Activated CD4-positive, alpha-beta T cell treated with anti-CD3 and anti-CD28 coated beads, Interleukin-2, amount 10 ng/mL, durations not matched to agents 7 days and 5 days (primary cell): Measurements from ENCODE around the gene ASCC2. TPM values are rescaled to one million over a fixed set of nuclear protein-coding genes. Genes with fewer than 3 reads are reported as not detected.
A peak's percentile ranks its signal among the peaks of the same experiment; 100 is the strongest.
"Not testable (repeated sequence)": the region's sequence is repeated elsewhere in the genome, so short reads cannot be mapped to it uniquely, and the experiment has no call there.

Experiments
- CTCF ChIA-PET: fragments of 350-600 bp; sonication (Branson Sonifier 250); formaldehyde crosslinking; loops from one replicate; lab custom pipeline; 2021; ENCODE audit warnings: antibody characterized with exemption; lab: Charles Lee
- POLR2A ChIA-PET: fragments of 350-600 bp; sonication (Branson Sonifier 250); formaldehyde crosslinking; loops from one replicate; lab custom pipeline; 2021; ENCODE audit warnings: antibody characterized with exemption; lab: Charles Lee
- DNase-seq: peaks from one replicate; pipeline ENCODE4 v3.0.0-alpha.2; 2020
- H3K27ac Mint-ChIP-seq: one replicate; pipeline ENCODE4 v1.8.0; 2021; ENCODE audit warnings: mild to moderate bottlenecking, moderate library complexity, mixed read lengths
- H3K27me3 Mint-ChIP-seq: one replicate; pipeline ENCODE4 v1.8.0; 2021; ENCODE audit warnings: mixed read lengths
- H3K36me3 Mint-ChIP-seq: one replicate; pipeline ENCODE4 v1.8.0; 2021; ENCODE audit warnings: low read depth, mixed read lengths
- H3K4me1 Mint-ChIP-seq: one replicate; pipeline ENCODE4 v1.8.0; 2021; ENCODE audit warnings: mixed read lengths
- H3K4me3 Mint-ChIP-seq: one replicate; pipeline ENCODE4 v1.8.0; 2021; ENCODE audit warnings: mild to moderate bottlenecking, moderate library complexity, mixed read lengths
- H3K9me3 Mint-ChIP-seq: one replicate; pipeline ENCODE4 v1.8.0; 2021; ENCODE audit warnings: mixed read lengths
- total RNA-seq, 2 experiments: library from RNA; stranded (reverse); gene quantifications; one replicate each; pipeline ENCODE4 v1.2.3, GENCODE V29; 2021

The ASCC2 gene
- total RNA-seq, 2 experiments from 2014 or later, result 92.4 to 96.4 TPM

- POLR2A ChIA-PET, result no interaction called here
- Mint-ChIP-seq H3K27ac (no peak overlapping the region), H3K4me3 (no peak overlapping the region), H3K4me1 (peaks cover 7% of the 10 kb centered on the region), H3K27me3 (no peaks in the 10 kb centered on the region), H3K9me3 (no peaks in the 10 kb centered on the region), H3K36me3 (no peaks in the 10 kb centered on the region)
- no peak for DNase-seq
- CTCF ChIA-PET, result no interaction called here
These were observed 81.7 kb downstream of the ASCC2 start for GRCh38 chr22:29756341-29756740.

DNA sequence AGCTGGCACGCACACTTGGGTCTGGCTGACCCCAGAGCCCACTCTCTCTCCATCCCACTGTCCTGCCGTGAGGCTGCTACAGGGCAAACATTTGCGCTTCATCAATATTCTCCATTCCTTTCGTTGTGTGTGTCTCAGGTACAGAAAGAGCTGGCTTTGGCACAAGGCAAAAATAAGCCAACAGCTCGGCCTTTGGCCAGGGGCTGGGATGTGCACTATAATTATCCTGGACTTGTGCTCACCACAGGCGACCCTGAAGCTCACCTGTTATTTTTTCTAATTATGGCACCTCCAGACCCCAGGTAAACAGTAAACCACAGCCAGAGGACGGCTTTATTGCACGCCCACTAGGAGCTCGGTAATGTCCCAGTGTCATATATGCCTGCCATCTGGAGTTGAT, 82.2 kb downstream of the ASCC2 start:
- H3K4me3 Mint-ChIP-seq, result no peak overlapping the region
- DNase-seq, result no peak
- ChIA-PET POLR2A (no interaction called here), CTCF (interaction anchor here (0.6 kb wide), 1 partner anchor 172 kb away, joined by 5 read pairs; no protein-coding TSS in a partner anchor)
- H3K27ac Mint-ChIP-seq, result no peak overlapping the region
- no peaks in the 10 kb centered on the region for H3K9me3 Mint-ChIP-seq
- H3K4me1 Mint-ChIP-seq, result peaks cover 12% of the 10 kb centered on the region
- no peaks in the 10 kb centered on the region for H3K27me3 Mint-ChIP-seq
- H3K36me3 Mint-ChIP-seq, result no peaks in the 10 kb centered on the region

GRCh38 chr22:29754658-29755395, 83.2 kb downstream of the ASCC2 start:
- H3K4me3 Mint-ChIP-seq, H3K9me3 Mint-ChIP-seq, DNase-seq, H3K36me3 Mint-ChIP-seq, H3K27ac Mint-ChIP-seq, H3K27me3 Mint-ChIP-seq, POLR2A ChIA-PET: not testable (repeated sequence)
- CTCF ChIA-PET, result interaction anchor here (0.6 to 1.1 kb wide), 2 partner anchors 12 to 171 kb away, joined by 3 to 5 read pairs; partner anchors contain the start of gene ZMAT5
- peaks cover 21% of the 10 kb centered on the region for H3K4me1 Mint-ChIP-seq

GRCh38 chr22:29753808-29754657, 84.0 kb downstream of the ASCC2 start:
- Mint-ChIP-seq H3K4me1 (peaks cover 21% of the 10 kb centered on the region), H3K9me3 (no peaks in the 10 kb centered on the region), H3K4me3 (no peak overlapping the region), H3K36me3 (peaks cover 9% of the 10 kb centered on the region), H3K27ac (no peak overlapping the region), H3K27me3 (no peaks in the 10 kb centered on the region)
- POLR2A ChIA-PET, result no interaction called here
- DNase-seq, result no peak
- CTCF ChIA-PET, result interaction anchor here (0.8 to 1.2 kb wide), 5 partner anchors 10 to 36 kb away, joined by 3 to 4 read pairs (median 3); partner anchors contain the start of gene ZMAT5

DNA sequence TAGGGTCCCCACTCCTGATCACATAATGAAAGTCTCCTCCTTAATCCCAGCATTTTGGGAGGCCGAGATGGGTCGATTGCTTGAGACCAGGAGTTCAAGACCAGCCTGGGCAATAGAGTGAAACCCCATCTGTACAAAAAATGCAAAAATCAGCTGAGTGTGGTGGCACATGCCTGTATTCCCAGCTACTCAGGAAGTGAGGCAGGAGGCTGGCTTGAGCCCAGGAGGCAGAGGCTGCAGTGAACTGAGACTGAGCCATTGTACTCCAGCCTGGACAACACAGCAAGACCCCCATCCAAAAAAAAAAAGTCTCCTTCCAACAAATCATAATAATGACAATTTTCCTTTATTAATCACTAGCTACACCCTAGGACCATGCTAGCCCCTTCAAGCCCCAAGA, 86.4 kb downstream of the ASCC2 start:
- no peaks in the 10 kb centered on the region for H3K27me3 Mint-ChIP-seq
- H3K9me3 Mint-ChIP-seq, result no peaks in the 10 kb centered on the region
- H3K4me1 Mint-ChIP-seq, result peaks cover 21% of the 10 kb centered on the region
- no peak for DNase-seq
- peak overlapping the region; percentile 83 for H3K27ac Mint-ChIP-seq
- CTCF ChIA-PET, result interaction anchor here (1.3 kb wide), 1 partner anchor 30 kb away, joined by 4 read pairs; no protein-coding TSS in a partner anchor
- no peak overlapping the region for H3K4me3 Mint-ChIP-seq
- POLR2A ChIA-PET, result no interaction called here
- peaks cover 11% of the 10 kb centered on the region for H3K36me3 Mint-ChIP-seq

- Mint-ChIP-seq H3K27ac (peak overlapping the region; percentile 83), H3K4me3 (no peak overlapping the region), H3K4me1 (peaks cover 21% of the 10 kb centered on the region), H3K9me3 (no peaks in the 10 kb centered on the region), H3K36me3 (peaks cover 11% of the 10 kb centered on the region), H3K27me3 (no peaks in the 10 kb centered on the region)
- peak; percentile 41 for DNase-seq
- ChIA-PET POLR2A (no interaction called here), CTCF (interaction anchor here (1.3 to 1.5 kb wide), 2 partner anchors 31 to 44 kb away, joined by 3 to 4 read pairs; no protein-coding TSS in a partner anchor)
These were observed 87.2 kb downstream of the ASCC2 start for GRCh38 chr22:29750559-29751538.

GRCh38 chr22:29750029-29750428, 88.0 kb downstream of the ASCC2 start:
- ChIA-PET POLR2A (no interaction called here), CTCF (interaction anchor here (1.5 kb wide), 1 partner anchor 44 kb away, joined by 3 read pairs; no protein-coding TSS in a partner anchor)
- Mint-ChIP-seq H3K27me3 (no peaks in the 10 kb centered on the region), H3K4me3 (no peak overlapping the region), H3K36me3 (peaks cover 14% of the 10 kb centered on the region), H3K4me1 (peaks cover 21% of the 10 kb centered on the region), H3K27ac (peak overlapping the region; percentile 83), H3K9me3 (no peaks in the 10 kb centered on the region)
- DNase-seq, result no peak

- CTCF ChIA-PET, result interaction anchor here (0.9 kb wide), 1 partner anchor 9 kb away, joined by 3 read pairs; no protein-coding TSS in a partner anchor
- H3K4me1 Mint-ChIP-seq, result peaks cover 21% of the 10 kb centered on the region
- H3K4me3 Mint-ChIP-seq, result no peak overlapping the region
- H3K36me3 Mint-ChIP-seq, result peaks cover 14% of the 10 kb centered on the region
- H3K9me3 Mint-ChIP-seq, result no peaks in the 10 kb centered on the region
- H3K27ac Mint-ChIP-seq, result no peak overlapping the region
- POLR2A ChIA-PET, result no interaction called here
- no peak for DNase-seq
- no peaks in the 10 kb centered on the region for H3K27me3 Mint-ChIP-seq
These were observed 89.7 kb downstream of the ASCC2 start for GRCh38 chr22:29748248-29748893.

- H3K27ac Mint-ChIP-seq, result no peak overlapping the region
- peaks cover 21% of the 10 kb centered on the region for H3K4me1 Mint-ChIP-seq
- H3K27me3 Mint-ChIP-seq, result no peaks in the 10 kb centered on the region
- CTCF ChIA-PET, result interaction anchor here (0.9 kb wide), 1 partner anchor 9 kb away, joined by 3 read pairs; no protein-coding TSS in a partner anchor
- DNase-seq, result no peak
- POLR2A ChIA-PET, result no interaction called here
- H3K36me3 Mint-ChIP-seq, result peaks cover 14% of the 10 kb centered on the region
- no peak overlapping the region for H3K4me3 Mint-ChIP-seq
- H3K9me3 Mint-ChIP-seq, result no peaks in the 10 kb centered on the region
These were observed 90.2 kb downstream of the ASCC2 start for GRCh38 chr22:29747832-29748231.

GRCh38 chr22:29744902-29745301, 93.2 kb downstream of the ASCC2 start:
- Mint-ChIP-seq H3K4me3 (no peak overlapping the region), H3K36me3 (peaks cover 8% of the 10 kb centered on the region), H3K27ac (no peak overlapping the region), H3K27me3 (no peaks in the 10 kb centered on the region), H3K4me1 (peaks cover 3% of the 10 kb centered on the region), H3K9me3 (no peaks in the 10 kb centered on the region)
- ChIA-PET POLR2A (no interaction called here), CTCF (interaction anchor here (1.2 kb wide), 1 partner anchor 16 kb away, joined by 3 read pairs; no protein-coding TSS in a partner anchor)
- DNase-seq, result no peak

DNA sequence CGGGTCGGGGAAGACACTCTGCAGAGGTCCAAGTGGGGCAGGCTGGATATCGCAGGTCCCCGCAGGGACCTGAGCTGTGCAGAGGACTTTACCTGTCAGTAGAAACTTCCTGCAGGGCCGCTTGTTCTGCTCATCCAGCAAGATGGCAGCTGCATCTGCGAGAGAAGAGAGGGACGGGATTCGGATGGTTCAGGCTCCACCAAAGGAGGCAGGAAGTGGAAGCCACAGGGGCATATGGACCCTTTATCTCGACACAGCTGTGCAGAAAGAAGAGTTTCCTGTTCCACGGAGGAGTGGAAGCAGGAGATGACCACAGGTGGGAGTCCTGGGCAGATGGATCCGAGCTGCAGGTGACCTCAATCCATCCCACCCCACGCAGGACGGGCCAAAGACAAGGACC, 95.7 kb downstream of the ASCC2 start:
- peaks cover 3% of the 10 kb centered on the region for H3K4me1 Mint-ChIP-seq
- no peaks in the 10 kb centered on the region for H3K27me3 Mint-ChIP-seq
- H3K27ac Mint-ChIP-seq, result no peak overlapping the region
- no peak for DNase-seq
- peaks cover 3% of the 10 kb centered on the region for H3K36me3 Mint-ChIP-seq
- no peaks in the 10 kb centered on the region for H3K9me3 Mint-ChIP-seq
- POLR2A ChIA-PET, result no interaction called here
- CTCF ChIA-PET, result interaction anchor here (0.9 to 1.9 kb wide), 2 partner anchors 23 to 49 kb away, joined by 3 to 4 read pairs; partner anchors contain the start of gene CABP7
- no peak overlapping the region for H3K4me3 Mint-ChIP-seq
